ENCODE measurements around the gene TMEM190.

- TF ChIP-seq POLR2AphosphoS5 (IDR thresholded peaks at IDR 0.05; ENCODE audit: insufficient read depth, low read depth, low read length) (no peak), JUN (IDR thresholded peaks at IDR 0.05; ENCODE audit: borderline replicate concordance, insufficient read depth, insufficient read length, low read depth) (no peak), CTCF (IDR thresholded peaks at IDR 0.05; ENCODE audit: extremely low read depth in 1 of 2, insufficient read depth in 1 of 2, low read depth in 1 of 2, low read length in 2 of 2) (no peak), MAX (IDR thresholded peaks at IDR 0.05; ENCODE audit: insufficient read depth, insufficient read length) (no peak), EZH2 (IDR thresholded peaks at IDR 0.05; ENCODE audit: borderline replicate concordance, low read depth, low read length, severe bottlenecking) (no peak), POLR2A (IDR thresholded peaks at IDR 0.05; ENCODE audit: low read depth, low read length) (no peak)
Observed at GRCh38 chr19:55366790-55367189, 9.8 kb upstream of the TMEM190 start.

Data from endothelial cell of umbilical vein (primary cell).